B cell (primary cell): Measurements from ENCODE around the gene TEKT1. TPM values are rescaled to one million over a fixed set of nuclear protein-coding genes. Genes with fewer than 3 reads are reported as not detected.

Source experiments
- ATAC-seq: fragments of 200-7000 bp; cut with Tn5 transposase; one replicate; pipeline ENCODE4 v1.10.0; 2021; ENCODE audit warnings: low read depth, mild to moderate bottlenecking, moderate number of reproducible peaks, moderate library complexity
- CTCF ChIA-PET: fragments of 350-600 bp; sonication (Branson Sonifier 250); formaldehyde crosslinking; loops from one replicate; lab custom pipeline; 2021; ENCODE audit warnings: antibody characterized with exemption, inconsistent platforms; lab: Charles Lee
- POLR2A ChIA-PET: fragments of 350-600 bp; sonication (Branson Sonifier 250); formaldehyde crosslinking; loops from one replicate; lab custom pipeline; 2021; ENCODE audit warnings: antibody characterized with exemption; lab: Charles Lee
- DNase-seq: peaks from one replicate; pipeline ENCODE4 v3.0.0; 2013
- H2AFZ ChIP-seq: 2 replicates; pipeline ENCODE4 v1.6.1; 2012; ENCODE audit warnings: mild to moderate bottlenecking, low read depth, low read length; ENCODE audit not compliant: insufficient read depth, poor library complexity, severe bottlenecking
- H3K27ac ChIP-seq, 2 donors: 1 replicate in 1 of 2; 2 replicates in 1 of 2; pipeline ENCODE4 v1.5.1; 2012 to 2013; ENCODE audit warnings: low read length in 2 of 2, mild to moderate bottlenecking in 2 of 2, moderate library complexity in 1 of 2
- H3K27me3 ChIP-seq, 4 experiments: fragments of 200-600 bp in 1 of 4; sonication (generic) in 1 of 4; replicated peaks in 1 of 4; 1 replicate in 2 of 4; 2 replicates in 2 of 4; pipeline versions ENCODE4 v1.6.1 to v1.7.0; 2013 to 2016; ENCODE audit warnings: low read length in 3 of 4, mild to moderate bottlenecking in 2 of 4, mixed read lengths in 1 of 4, moderate library complexity in 1 of 4; ENCODE audit not compliant: insufficient read depth in 4 of 4, control insufficient read depth in 3 of 4; ENCODE audit errors: control extremely low read depth in 1 of 4
- H3K36me3 ChIP-seq, 2 experiments: replicated peaks in 1 of 2; 1 replicate in 1 of 2; 2 replicates in 1 of 2; pipeline versions ENCODE4 v1.6.1 to v1.7.1; 2013; ENCODE audit warnings: low read length in 1 of 2; ENCODE audit not compliant: insufficient read depth in 2 of 2, control insufficient read depth in 1 of 2; ENCODE audit errors: control extremely low read depth in 1 of 2, extremely low read depth in 1 of 2
- H3K4me1 ChIP-seq, 2 donors: fragments of 200-600 bp in 1 of 2; sonication (generic) in 1 of 2; 1 replicate in 1 of 2; 2 replicates in 1 of 2; pipeline versions ENCODE4 v1.5.1 to v1.6.1; 2013 to 2017; ENCODE audit warnings: low read length in 2 of 2; ENCODE audit not compliant: control insufficient read depth in 2 of 2, insufficient read depth in 2 of 2
- H3K4me2 ChIP-seq: replicated peaks from 2 replicates; pipeline ENCODE3; 2012; ENCODE audit warnings: mild to moderate bottlenecking, low read depth, low read length; ENCODE audit not compliant: poor library complexity, severe bottlenecking
- H3K4me3 ChIP-seq, 5 experiments: fragments of 200-600 bp in 1 of 5; sonication (generic) in 1 of 5; 1 replicate in 3 of 5; 2 replicates in 2 of 5; pipeline versions ENCODE4 v1.5.1 to v1.7.0; 2011 to 2016; ENCODE audit warnings: low read length in 4 of 5, mild to moderate bottlenecking in 4 of 5, low read depth in 2 of 5, control low read depth in 1 of 5, moderate library complexity in 1 of 5; ENCODE audit not compliant: insufficient read depth in 1 of 5; ENCODE audit errors: control extremely low read depth in 1 of 5, extremely low read depth in 1 of 5
- H3K79me2 ChIP-seq: fragments of 200-600 bp; sonication (generic); one replicate; pipeline ENCODE4 v1.6.0; 2016; ENCODE audit warnings: low read length; ENCODE audit not compliant: control insufficient read depth, insufficient read depth
- H3K9ac ChIP-seq: fragments of 200-600 bp; sonication (generic); 2 replicates; pipeline ENCODE4 v1.6.1; 2017; ENCODE audit warnings: mild to moderate bottlenecking, low read length, moderate library complexity
- H3K9me3 ChIP-seq, 3 donors: one replicate each; pipeline versions ENCODE4 v1.6.1 to v1.7.1; 2013; ENCODE audit warnings: low read length in 2 of 3; ENCODE audit not compliant: control insufficient read depth in 2 of 3, insufficient read depth in 1 of 3; ENCODE audit errors: control extremely low read depth in 1 of 3
- H4K20me1 ChIP-seq: 2 replicates; pipeline ENCODE4 v1.6.0; 2012; ENCODE audit warnings: mild to moderate bottlenecking, low read length; ENCODE audit not compliant: insufficient read depth, control insufficient read depth, poor library complexity, severe bottlenecking
- H3K27ac Mint-ChIP-seq: one replicate; pipeline ENCODE4 v1.8.0; 2021; ENCODE audit warnings: mixed read lengths
- H3K27me3 Mint-ChIP-seq: one replicate; pipeline ENCODE4 v1.8.0; 2021; ENCODE audit warnings: mixed read lengths
- H3K4me1 Mint-ChIP-seq: one replicate; pipeline ENCODE4 v1.8.0; 2021; ENCODE audit warnings: mixed read lengths
- H3K4me3 Mint-ChIP-seq: one replicate; pipeline ENCODE4 v1.8.0; 2021; ENCODE audit warnings: mixed read lengths
- H3K9me3 Mint-ChIP-seq: one replicate; pipeline ENCODE4 v1.8.0; 2022; ENCODE audit warnings: mixed read lengths; ENCODE audit not compliant: insufficient read depth
- EZH2 ChIP-seq: IDR thresholded peaks from 2 replicates; pipeline ENCODE4 v1.6.1; 2012; ENCODE audit warnings: borderline replicate concordance, low read depth, mild to moderate bottlenecking, moderate library complexity, low read length; ENCODE audit not compliant: insufficient read depth, poor library complexity, severe bottlenecking
- WGBS: methylation state at CpG from one replicate; pipeline ENCODE4 v1.1.5; 2013; ENCODE audit warnings: missing lambda C conversion rate; ENCODE audit not compliant: insufficient coverage; 5-methylcytosine and 5-hydroxymethylcytosine counted together
- intact Hi-C: fragments of 100-400 bp; cut with micrococcal nuclease; formaldehyde crosslinking; loops from one replicate; pipeline ENCODE4 v1.10.0; 2022
- polyA plus RNA-seq: library from polyadenylated mRNA; depleted of rRNA; stranded (reverse); fragments of >200 nt; gene quantifications from 2 replicates; pipeline ENCODE4 v1.2.3, GENCODE V29; 2012
- total RNA-seq, 2 donors: library from RNA; stranded (reverse); fragments of 120-200 nt in 1 of 2; gene quantifications; 1 replicate in 1 of 2; 2 replicates in 1 of 2; pipeline versions ENCODE4 v1.2.3 to v1.2.4, GENCODE V29; 2013 to 2022
- TF ChIP-seq, protein P1 (sequence below): fragments of 200-600 bp; IDR thresholded peaks from one replicate; pipeline ENCODE4 v1.8.0; 2022; ENCODE audit warnings: antibody characterized with exemption, mild to moderate bottlenecking

Gene TEKT1
- total and polyA plus RNA-seq, 2 donors (not counting 1 experiment from before 2014, with no cell fraction given): not detected

DNA sequence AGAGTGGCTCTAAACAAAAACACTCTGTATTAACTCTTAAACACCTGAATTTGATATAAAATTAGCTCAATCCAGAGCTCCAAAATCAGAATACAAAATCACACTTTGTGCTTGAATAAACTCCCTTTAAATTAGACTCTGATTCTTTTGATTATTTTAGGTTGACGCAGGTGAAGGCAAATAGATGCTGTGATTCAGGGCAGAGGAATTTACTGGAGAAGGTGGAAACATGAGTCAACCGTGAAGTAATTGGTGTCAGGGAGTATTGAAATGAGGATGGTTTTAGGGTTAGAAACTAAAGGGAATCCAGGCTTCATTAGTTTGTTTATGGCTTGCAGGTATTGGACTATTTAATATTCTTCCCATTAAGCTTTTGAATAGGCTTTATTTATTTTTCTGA, 37.1 kb upstream of the TEKT1 start:
- intact Hi-C loops: no loop called here
- WGBS: 86% methylated on average over 2 of the region's 2 CpGs
- no peaks in the 10 kb centered on the region for H4K20me1 ChIP-seq
- H3K27me3 ChIP-seq: no peaks in the 10 kb centered on the region
- Mint-ChIP-seq H3K27ac (no peak overlapping the region), H3K4me1 (no peaks in the 10 kb centered on the region), H3K27me3 (peaks cover 29% of the 10 kb centered on the region), H3K4me3 (no peak overlapping the region), H3K9me3 (no peaks in the 10 kb centered on the region)
- no peaks in the 10 kb centered on the region for H3K36me3 ChIP-seq
- ChIA-PET CTCF (interaction anchor here (0.7 to 1.7 kb wide), 2 partner anchors 23 to 46 kb away, joined by 3 to 4 read pairs; no protein-coding TSS in a partner anchor), POLR2A (no interaction called here)
- no peaks in the 10 kb centered on the region for H3K4me1 ChIP-seq
- TF ChIP-seq EZH2: no peak
- TF ChIP-seq, protein P1, sequence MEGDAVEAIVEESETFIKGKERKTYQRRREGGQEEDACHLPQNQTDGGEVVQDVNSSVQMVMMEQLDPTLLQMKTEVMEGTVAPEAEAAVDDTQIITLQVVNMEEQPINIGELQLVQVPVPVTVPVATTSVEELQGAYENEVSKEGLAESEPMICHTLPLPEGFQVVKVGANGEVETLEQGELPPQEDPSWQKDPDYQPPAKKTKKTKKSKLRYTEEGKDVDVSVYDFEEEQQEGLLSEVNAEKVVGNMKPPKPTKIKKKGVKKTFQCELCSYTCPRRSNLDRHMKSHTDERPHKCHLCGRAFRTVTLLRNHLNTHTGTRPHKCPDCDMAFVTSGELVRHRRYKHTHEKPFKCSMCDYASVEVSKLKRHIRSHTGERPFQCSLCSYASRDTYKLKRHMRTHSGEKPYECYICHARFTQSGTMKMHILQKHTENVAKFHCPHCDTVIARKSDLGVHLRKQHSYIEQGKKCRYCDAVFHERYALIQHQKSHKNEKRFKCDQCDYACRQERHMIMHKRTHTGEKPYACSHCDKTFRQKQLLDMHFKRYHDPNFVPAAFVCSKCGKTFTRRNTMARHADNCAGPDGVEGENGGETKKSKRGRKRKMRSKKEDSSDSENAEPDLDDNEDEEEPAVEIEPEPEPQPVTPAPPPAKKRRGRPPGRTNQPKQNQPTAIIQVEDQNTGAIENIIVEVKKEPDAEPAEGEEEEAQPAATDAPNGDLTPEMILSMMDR: no peak
- H3K27ac ChIP-seq: no peak overlapping the region
- no peaks in the 10 kb centered on the region for H3K79me2 ChIP-seq
- no peak overlapping the region for H3K4me2 ChIP-seq
- ATAC-seq (no peak), DNase-seq (no peak)
- no peak overlapping the region for H2AFZ ChIP-seq
- H3K9me3 ChIP-seq: no peaks in the 10 kb centered on the region
- no peak overlapping the region for H3K4me3 ChIP-seq
- H3K9ac ChIP-seq: no peak overlapping the region

DNA sequence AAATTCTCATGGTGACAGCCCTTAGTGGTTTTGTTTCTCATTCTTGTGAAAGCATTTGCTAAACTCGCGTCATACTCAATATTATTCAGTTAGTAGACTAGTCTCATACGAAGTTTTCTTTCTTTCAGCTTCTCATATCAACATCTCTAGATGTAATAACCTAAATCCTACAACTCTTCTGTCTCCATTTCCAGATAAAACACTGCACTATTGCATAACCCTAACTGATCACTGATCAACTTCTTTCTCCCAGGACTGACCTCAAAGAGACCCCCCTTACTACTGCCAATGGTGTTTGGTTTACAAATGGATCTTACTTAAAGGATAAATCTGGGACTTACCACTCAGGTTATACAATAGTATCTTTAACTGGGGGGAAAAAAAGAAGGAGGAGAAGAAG, 36.3 kb upstream of the TEKT1 start:
- Histone ChIP-seq H3K27me3 (peaks cover 0 to 3% (median 0%) of the 10 kb centered on the region in 4 experiments), H3K9me3 (peaks cover 0 to 1% (median 0%) of the 10 kb centered on the region in 3 donors), H3K27ac (no peak overlapping the region), H3K4me1 (no peaks in the 10 kb centered on the region), H3K79me2 (no peaks in the 10 kb centered on the region), H3K4me3 (no peak overlapping the region), H3K9ac (no peak overlapping the region), H2AFZ (no peak overlapping the region), H3K36me3 (no peaks in the 10 kb centered on the region), H4K20me1 (no peaks in the 10 kb centered on the region), H3K4me2 (no peak overlapping the region)
- H3K4me1 Mint-ChIP-seq: no peaks in the 10 kb centered on the region
- ATAC-seq (no peak), DNase-seq (no peak)
- intact Hi-C loops: no loop called here
- ChIA-PET CTCF (interaction anchor here (1.7 kb wide), 1 partner anchor 47 kb away, joined by 4 read pairs; no protein-coding TSS in a partner anchor), POLR2A (no interaction called here)
- no peaks in the 10 kb centered on the region for H3K9me3 Mint-ChIP-seq
- H3K27ac Mint-ChIP-seq: no peak overlapping the region
- WGBS: no CpG with 5 or more reads among the region's 3 CpGs
- TF ChIP-seq, protein P1: no peak
- TF ChIP-seq EZH2: no peak
- H3K4me3 Mint-ChIP-seq: no peak overlapping the region
- H3K27me3 Mint-ChIP-seq: peaks cover 29% of the 10 kb centered on the region
